Right atrium auricular region (tissue), 2 donors: ENCODE data around the gene GBX1. TPM values are rescaled to one million over a fixed set of nuclear protein-coding genes. Genes with fewer than 3 reads are reported as not detected.

Experiments used
- DNase-seq: peaks from one replicate; pipeline ENCODE4 v3.0.0-alpha.2; 2019; ENCODE audit warnings: low spot score
- H3K27ac ChIP-seq, 2 donors: fragments of 200-600 bp; sonication (generic); 1 replicate in 1 of 2; 2 replicates in 1 of 2; pipeline ENCODE4 v1.5.1; 2016 to 2019
- H3K27me3 ChIP-seq, 2 donors: fragments of 200-600 bp; sonication (generic); one replicate each; pipeline versions ENCODE4 v1.5.1 to v1.6.0; 2017 to 2019
- H3K36me3 ChIP-seq: fragments of 200-600 bp; sonication (generic); one replicate; pipeline ENCODE4 v1.5.1; 2016
- H3K4me1 ChIP-seq, 2 donors: fragments of 200-600 bp; sonication (generic); one replicate each; pipeline versions ENCODE4 v1.5.1 to v1.6.0; 2017 to 2019
- H3K4me3 ChIP-seq, 2 donors: fragments of 200-600 bp; sonication (generic); 1 replicate in 1 of 2; 2 replicates in 1 of 2; pipeline ENCODE4 v1.5.1; 2017 to 2019; ENCODE audit warnings: mild to moderate bottlenecking in 1 of 2, moderate library complexity in 1 of 2
- H3K9me3 ChIP-seq, 2 donors: fragments of 200-600 bp; sonication (generic); one replicate each; pipeline ENCODE4 v1.5.1; 2019
- total RNA-seq, 2 donors: library from RNA; depleted of rRNA; stranded (reverse); fragments of >200 nt; gene quantifications; one replicate each; pipeline ENCODE4 v1.1.0, GENCODE V29; 2016
- TF ChIP-seq, protein P1 (sequence below), 2 donors: fragments of 200-600 bp; sonication (generic); IDR thresholded peaks; one replicate each; pipeline ENCODE4 v1.5.1; 2019; ENCODE audit warnings: antibody characterized with exemption in 2 of 2

Gene GBX1
- total RNA-seq, 2 donors from 2014 or later, result not detected

DNA sequence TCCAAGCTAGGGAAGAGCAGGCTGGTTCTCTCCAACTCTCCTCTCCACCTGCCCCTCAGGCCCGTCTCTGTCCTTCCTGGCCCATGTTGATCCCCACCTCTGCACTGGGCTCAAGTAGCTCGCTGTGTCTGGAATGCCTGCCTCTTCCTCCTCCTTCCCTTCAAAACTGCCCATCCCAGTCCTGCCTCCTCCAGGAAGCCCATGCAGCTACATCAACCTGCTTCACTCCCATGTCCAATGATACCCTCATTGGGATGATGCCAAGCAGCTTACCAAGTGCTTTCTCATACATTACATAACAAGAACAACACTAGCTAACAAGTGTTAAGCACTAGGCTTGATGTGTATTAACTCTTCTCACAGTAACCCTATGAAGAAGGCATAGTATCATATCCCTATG, 11.3 kb upstream of the GBX1 start:
- no peak for DNase-seq
- H3K27ac ChIP-seq, result no peak overlapping the region
- H3K27me3 ChIP-seq, result no peaks in the 10 kb centered on the region
- TF ChIP-seq, protein P1, sequence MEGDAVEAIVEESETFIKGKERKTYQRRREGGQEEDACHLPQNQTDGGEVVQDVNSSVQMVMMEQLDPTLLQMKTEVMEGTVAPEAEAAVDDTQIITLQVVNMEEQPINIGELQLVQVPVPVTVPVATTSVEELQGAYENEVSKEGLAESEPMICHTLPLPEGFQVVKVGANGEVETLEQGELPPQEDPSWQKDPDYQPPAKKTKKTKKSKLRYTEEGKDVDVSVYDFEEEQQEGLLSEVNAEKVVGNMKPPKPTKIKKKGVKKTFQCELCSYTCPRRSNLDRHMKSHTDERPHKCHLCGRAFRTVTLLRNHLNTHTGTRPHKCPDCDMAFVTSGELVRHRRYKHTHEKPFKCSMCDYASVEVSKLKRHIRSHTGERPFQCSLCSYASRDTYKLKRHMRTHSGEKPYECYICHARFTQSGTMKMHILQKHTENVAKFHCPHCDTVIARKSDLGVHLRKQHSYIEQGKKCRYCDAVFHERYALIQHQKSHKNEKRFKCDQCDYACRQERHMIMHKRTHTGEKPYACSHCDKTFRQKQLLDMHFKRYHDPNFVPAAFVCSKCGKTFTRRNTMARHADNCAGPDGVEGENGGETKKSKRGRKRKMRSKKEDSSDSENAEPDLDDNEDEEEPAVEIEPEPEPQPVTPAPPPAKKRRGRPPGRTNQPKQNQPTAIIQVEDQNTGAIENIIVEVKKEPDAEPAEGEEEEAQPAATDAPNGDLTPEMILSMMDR (IDR thresholded peaks at IDR 0.05), result no peak
- no peaks in the 10 kb centered on the region for H3K36me3 ChIP-seq
- H3K4me3 ChIP-seq, result no peak overlapping the region
- H3K4me1 ChIP-seq, result no peaks in the 10 kb centered on the region
- no peaks in the 10 kb centered on the region for H3K9me3 ChIP-seq

DNA sequence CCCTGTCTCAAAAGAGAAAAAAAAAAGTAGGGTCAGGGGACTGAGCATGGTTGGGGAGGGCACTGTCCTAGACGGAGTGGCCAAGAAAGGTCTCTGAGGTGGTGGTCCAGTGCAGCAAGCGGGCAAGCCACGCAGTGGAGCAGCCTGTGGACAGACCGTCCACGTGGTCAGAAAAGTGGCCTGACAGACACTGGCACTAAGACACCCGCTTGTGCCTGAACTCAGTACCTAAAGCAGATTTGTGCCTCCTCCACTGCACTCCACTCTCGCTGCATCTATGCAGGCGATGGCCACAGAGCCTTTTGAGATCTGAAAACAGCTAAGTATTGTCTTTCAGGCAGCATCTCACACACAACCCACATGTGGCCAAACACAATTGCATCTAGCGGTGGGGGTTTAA, 10.7 kb upstream of the GBX1 start:
- H3K36me3 ChIP-seq, result no peaks in the 10 kb centered on the region
- no peak for DNase-seq
- H3K27ac ChIP-seq, result no peak overlapping the region
- H3K4me1 ChIP-seq, result no peaks in the 10 kb centered on the region
- H3K4me3 ChIP-seq, result no peak overlapping the region
- TF ChIP-seq, protein P1 (IDR thresholded peaks at IDR 0.05), result no peak
- H3K27me3 ChIP-seq, result no peaks in the 10 kb centered on the region
- no peaks in the 10 kb centered on the region for H3K9me3 ChIP-seq

DNA sequence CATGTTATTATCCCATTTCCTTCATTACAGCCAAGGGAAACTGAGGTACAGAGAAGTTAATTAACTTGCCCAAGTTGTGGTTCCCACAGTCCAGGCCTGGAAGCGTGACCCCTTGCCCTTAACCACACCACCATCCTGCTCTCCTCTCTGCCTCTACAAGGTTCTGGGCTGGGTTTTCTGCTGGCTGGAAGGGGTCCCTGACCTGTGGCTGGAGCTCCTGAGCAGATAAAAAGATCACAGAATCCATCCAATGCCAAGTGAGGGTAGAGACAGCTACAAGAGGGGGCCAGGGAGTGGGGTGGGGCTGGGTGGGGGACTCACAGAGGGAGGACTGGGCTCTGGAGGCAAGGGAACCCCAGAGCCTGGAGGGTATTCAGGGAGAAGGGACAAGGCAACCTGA, 9.8 kb upstream of the GBX1 start:
- Histone ChIP-seq H3K27ac (no peak overlapping the region), H3K9me3 (no peaks in the 10 kb centered on the region), H3K4me1 (no peaks in the 10 kb centered on the region), H3K4me3 (no peak overlapping the region), H3K27me3 (no peaks in the 10 kb centered on the region), H3K36me3 (no peaks in the 10 kb centered on the region)
- TF ChIP-seq, protein P1 (IDR thresholded peaks at IDR 0.05), result no peak
- DNase-seq, result no peak

DNA sequence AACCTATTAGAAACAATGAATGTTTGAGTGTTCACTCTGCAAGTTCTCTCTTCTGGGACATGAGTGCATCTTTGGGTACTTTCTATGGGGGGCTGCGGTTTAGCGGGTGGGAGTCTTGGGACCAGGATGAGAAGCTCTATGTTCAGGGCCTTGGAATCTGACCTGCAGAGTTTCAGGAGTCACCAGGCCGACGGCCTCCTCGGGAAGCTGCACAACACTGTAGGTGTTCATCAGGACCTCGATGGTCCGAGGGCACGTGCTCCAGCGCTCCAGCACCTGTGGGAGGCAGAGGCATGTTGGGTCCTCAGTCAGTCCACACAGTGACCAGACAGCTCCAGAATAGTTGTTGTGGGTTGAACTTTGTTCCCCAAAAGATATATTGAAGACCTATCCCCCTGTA, 8.9 kb upstream of the GBX1 start:
- Histone ChIP-seq H3K27ac (no peak overlapping the region), H3K36me3 (no peaks in the 10 kb centered on the region), H3K4me1 (no peaks in the 10 kb centered on the region), H3K4me3 (no peak overlapping the region), H3K27me3 (no peaks in the 10 kb centered on the region), H3K9me3 (no peaks in the 10 kb centered on the region)
- TF ChIP-seq, protein P1 (IDR thresholded peaks at IDR 0.05), result no peak
- no peak for DNase-seq

DNA sequence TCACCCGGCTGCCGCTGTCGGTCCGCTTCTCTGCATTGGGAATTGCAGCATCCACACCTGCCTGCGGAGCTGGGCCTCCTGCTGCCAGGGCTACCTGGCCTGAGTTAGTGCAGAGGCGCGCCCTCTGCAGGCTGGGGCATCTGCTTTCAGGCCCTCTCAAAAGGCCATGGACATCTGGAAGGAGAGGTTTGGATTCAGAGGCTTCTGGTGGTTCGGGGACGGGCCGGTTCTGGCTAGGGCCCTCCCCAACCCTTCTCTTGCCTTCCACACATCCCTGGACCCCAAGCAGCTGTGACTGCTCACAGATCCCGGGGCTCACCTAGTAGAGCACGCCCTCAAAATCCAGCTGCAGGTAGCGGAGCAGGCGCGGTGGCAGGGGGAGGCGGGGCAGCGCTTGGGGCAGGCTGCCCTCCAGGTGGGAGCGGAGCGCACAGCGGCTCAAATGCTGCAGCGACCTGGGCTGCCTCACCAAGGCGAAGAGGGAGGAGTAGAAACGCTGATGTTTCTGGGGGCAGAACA, 8.4 kb upstream of the GBX1 start:
- Histone ChIP-seq H3K27ac (no peak overlapping the region), H3K4me1 (no peaks in the 10 kb centered on the region), H3K9me3 (no peaks in the 10 kb centered on the region), H3K36me3 (no peaks in the 10 kb centered on the region), H3K4me3 (no peak overlapping the region), H3K27me3 (no peaks in the 10 kb centered on the region)
- DNase-seq, result no peak
- TF ChIP-seq, protein P1 (IDR thresholded peaks at IDR 0.05), result no peak

DNA sequence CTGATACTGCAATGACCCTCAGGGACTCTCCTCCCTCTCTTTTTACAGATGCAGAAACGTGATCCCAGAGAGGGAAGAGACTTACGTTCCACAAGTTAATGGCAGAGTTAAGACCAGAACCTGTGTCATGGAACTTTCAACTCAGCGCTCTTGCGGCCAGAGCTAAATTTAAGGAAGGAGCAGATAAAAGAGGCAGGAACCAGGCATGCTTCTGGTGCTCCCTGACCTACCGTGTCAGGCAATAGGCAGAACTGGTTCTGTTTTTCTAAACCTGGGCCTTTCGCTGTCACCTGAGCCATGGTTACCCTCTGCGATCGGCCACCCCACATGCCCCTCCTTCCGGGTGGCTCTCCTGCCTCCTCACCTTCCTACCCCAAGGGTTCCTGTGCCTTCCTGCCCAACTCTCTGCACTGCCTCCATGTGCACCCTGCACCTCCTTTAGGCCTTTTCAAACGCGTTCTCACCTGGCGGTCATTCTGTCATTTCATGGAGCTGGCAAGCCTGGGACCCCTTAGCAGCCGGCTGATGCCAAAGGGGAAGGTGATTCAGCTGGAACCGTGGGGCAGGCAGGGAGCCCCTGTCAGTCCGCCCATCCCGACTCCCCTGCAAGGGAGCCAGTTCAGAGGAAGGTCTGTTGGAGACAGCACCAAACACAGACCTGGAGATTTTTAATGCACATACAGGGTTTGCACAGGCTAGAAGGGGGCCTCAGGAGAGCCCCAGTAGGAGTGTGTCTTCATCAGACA, 7.7 kb upstream of the GBX1 start:
- TF ChIP-seq, protein P1 (IDR thresholded peaks at IDR 0.05), result no peak
- Histone ChIP-seq H3K4me3 (no peak overlapping the region), H3K9me3 (no peaks in the 10 kb centered on the region), H3K4me1 (no peaks in the 10 kb centered on the region), H3K27me3 (no peaks in the 10 kb centered on the region), H3K27ac (no peak overlapping the region), H3K36me3 (no peaks in the 10 kb centered on the region)
- no peak for DNase-seq
